ENCODE results near the gene KCNN2.

DNA sequence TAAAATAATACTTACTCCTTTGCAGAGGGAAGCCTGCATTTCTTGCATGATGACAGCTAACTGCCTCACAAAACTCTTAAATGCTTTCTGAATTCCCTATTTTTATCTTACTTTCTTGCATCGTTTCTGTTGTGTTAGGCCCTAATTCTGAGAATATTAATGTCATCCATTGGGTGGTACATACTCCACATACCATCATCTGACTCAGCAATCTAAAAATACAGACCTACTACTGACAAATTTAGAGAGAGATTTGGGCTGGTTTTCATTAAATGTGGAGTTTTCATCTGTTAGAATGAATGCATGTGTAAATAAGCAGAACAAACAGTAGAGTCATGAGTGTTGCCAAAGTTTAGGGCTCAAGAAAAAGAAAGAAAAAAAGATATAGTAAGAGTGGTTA is 26.5 kb upstream of the KCNN2 start:
- TF ChIP-seq TAF1 (IDR thresholded peaks at IDR 0.05; ENCODE audit: low read depth) (no peak), MXI1 (conservative IDR thresholded peaks at IDR 0.05; ENCODE audit: poor library complexity, severe bottlenecking) (no peak), EP300 (conservative IDR thresholded peaks at IDR 0.05; ENCODE audit: poor library complexity, severe bottlenecking) (no peak), EZH2 (IDR thresholded peaks at IDR 0.05; ENCODE audit: borderline replicate concordance, insufficient read depth, low read length, poor library complexity, severe bottlenecking) (no peak), POLR2AphosphoS5 (IDR thresholded peaks at IDR 0.05) (no peak)
- TF ChIP-seq, protein P1, sequence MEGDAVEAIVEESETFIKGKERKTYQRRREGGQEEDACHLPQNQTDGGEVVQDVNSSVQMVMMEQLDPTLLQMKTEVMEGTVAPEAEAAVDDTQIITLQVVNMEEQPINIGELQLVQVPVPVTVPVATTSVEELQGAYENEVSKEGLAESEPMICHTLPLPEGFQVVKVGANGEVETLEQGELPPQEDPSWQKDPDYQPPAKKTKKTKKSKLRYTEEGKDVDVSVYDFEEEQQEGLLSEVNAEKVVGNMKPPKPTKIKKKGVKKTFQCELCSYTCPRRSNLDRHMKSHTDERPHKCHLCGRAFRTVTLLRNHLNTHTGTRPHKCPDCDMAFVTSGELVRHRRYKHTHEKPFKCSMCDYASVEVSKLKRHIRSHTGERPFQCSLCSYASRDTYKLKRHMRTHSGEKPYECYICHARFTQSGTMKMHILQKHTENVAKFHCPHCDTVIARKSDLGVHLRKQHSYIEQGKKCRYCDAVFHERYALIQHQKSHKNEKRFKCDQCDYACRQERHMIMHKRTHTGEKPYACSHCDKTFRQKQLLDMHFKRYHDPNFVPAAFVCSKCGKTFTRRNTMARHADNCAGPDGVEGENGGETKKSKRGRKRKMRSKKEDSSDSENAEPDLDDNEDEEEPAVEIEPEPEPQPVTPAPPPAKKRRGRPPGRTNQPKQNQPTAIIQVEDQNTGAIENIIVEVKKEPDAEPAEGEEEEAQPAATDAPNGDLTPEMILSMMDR (IDR thresholded peaks at IDR 0.05; ENCODE audit: poor library complexity, severe bottlenecking): no peak
